Muscle of back (tissue), 11 donors: ENCODE results near the gene SH3GLB2. TPM values are rescaled to one million over a fixed set of nuclear protein-coding genes. Genes with fewer than 3 reads are reported as not detected.
A peak's percentile ranks its signal among the peaks of the same experiment; 100 is the strongest.
"Not testable (repeated sequence)": the region's sequence is repeated elsewhere in the genome, so short reads cannot be mapped to it uniquely, and the experiment has no call there.

Experiments used
- DNase-seq, 3 donors: peaks; one replicate each; pipeline versions ENCODE4 v3.0.0 to v3.0.0-alpha.2; 2013
- polyA plus RNA-seq, 10 donors: library from polyadenylated mRNA; unstranded; fragments of 120-200 nt; gene quantifications; one replicate each; pipeline ENCODE4 v1.2.1, GENCODE V29; 2013; ENCODE audit not compliant: insufficient read length in 10 of 10

The SH3GLB2 gene
- polyA plus RNA-seq, 10 donors, result 49.6 to 69.2 (median 53.7) TPM

GRCh38 chr9:129002992-129003391 is 25.1 kb downstream of the SH3GLB2 start:
- no peak for DNase-seq

- no peak for DNase-seq
These were observed 26.4 kb downstream of the SH3GLB2 start for GRCh38 chr9:129001504-129002325.

GRCh38 chr9:128999581-129000206 is 28.4 kb downstream of the SH3GLB2 start:
- DNase-seq, result no peak

GRCh38 chr9:128998462-128998861 is 29.7 kb downstream of the SH3GLB2 start:
- no peak for DNase-seq

GRCh38 chr9:128995791-128996190 is 32.3 kb downstream of the SH3GLB2 start:
- no peak for DNase-seq

- no peak for DNase-seq
These were observed 35.1 kb downstream of the SH3GLB2 start for GRCh38 chr9:128992995-128993394.

GRCh38 chr9:128987805-128988204 is 40.3 kb downstream of the SH3GLB2 start:
- peak; percentile 64 to 77 (median 74) for DNase-seq

- no peak for DNase-seq
These were observed 41.5 kb downstream of the SH3GLB2 start for GRCh38 chr9:128986671-128987070.

- no peak for DNase-seq
These were observed 44.6 kb downstream of the SH3GLB2 start for GRCh38 chr9:128983536-128983935.

GRCh38 chr9:128979111-128979510 is 49.0 kb downstream of the SH3GLB2 start:
- no peak for DNase-seq

- peak in 1 of 3 donors; percentile 4 for DNase-seq
These were observed 55.2 kb downstream of the SH3GLB2 start for GRCh38 chr9:128972956-128973355.

- no peak for DNase-seq
These were observed 58.6 kb downstream of the SH3GLB2 start for GRCh38 chr9:128969491-128969890.

GRCh38 chr9:128961403-128961802 is 66.7 kb downstream of the SH3GLB2 start:
- not testable (repeated sequence) for DNase-seq

Other genes with a start within 250 kb of the SH3GLB2 start
- 10 to 100 TPM; 32.7 to 49.4 (median 38.8) TPM for gene TBC1D13, start 241.1 kb downstream of the SH3GLB2 start, polyA plus RNA-seq
- 10 to 100 TPM; 11.1 to 24.9 (median 14.7) TPM for gene ENDOG, start 209.8 kb downstream of the SH3GLB2 start, polyA plus RNA-seq
- 10 to 100 TPM; 16.1 to 33.7 (median 24.4) TPM for gene SPOUT1, start 198.5 kb downstream of the SH3GLB2 start, polyA plus RNA-seq
- gene KYAT1, start 146.4 kb downstream of the SH3GLB2 start, polyA plus RNA-seq, result 1 to 10 TPM; 4.1 to 7.6 (median 4.7) TPM
- 10 to 100 TPM; 15.8 to 24.1 (median 20.4) TPM for gene LRRC8A, start 146.2 kb downstream of the SH3GLB2 start, polyA plus RNA-seq
- 10 to 100 TPM; 33.4 to 47.6 (median 38.8) TPM for gene PHYHD1, start 107.3 kb downstream of the SH3GLB2 start, polyA plus RNA-seq
- 10 to 100 TPM in 1 of 10 donors, 1 to 10 TPM in 9; 7.2 to 11.2 (median 8.4) TPM for gene DOLK, start 80.7 kb downstream of the SH3GLB2 start, polyA plus RNA-seq
- 10 to 100 TPM; 26.6 to 49.9 (median 34.1) TPM for gene NUP188, start 80.6 kb downstream of the SH3GLB2 start, polyA plus RNA-seq
- gene MIGA2, start 8.3 kb upstream of the SH3GLB2 start, polyA plus RNA-seq, result 10 to 100 TPM in 9 of 10 donors, 1 to 10 TPM in 1; 9.2 to 19.1 (median 12.6) TPM
- gene DOLPP1, start 52.8 kb upstream of the SH3GLB2 start, polyA plus RNA-seq, result 10 to 100 TPM in 2 of 10 donors, 1 to 10 TPM in 8; 7.6 to 12.9 (median 8.8) TPM
- 10 to 100 TPM; 31.0 to 45.4 (median 40.4) TPM for gene CRAT, start 82.5 kb upstream of the SH3GLB2 start, polyA plus RNA-seq
- 100 to 1,000 TPM; 104 to 129 (median 112) TPM for gene PTPA, start 83.1 kb upstream of the SH3GLB2 start, polyA plus RNA-seq
- gene IER5L, start 149.9 kb upstream of the SH3GLB2 start, polyA plus RNA-seq, result 1 to 10 TPM; 2.6 to 7.0 (median 3.6) TPM